Tibial nerve (tissue), 4 donors: ENCODE measurements around the gene DIO2. TPM values are rescaled to one million over a fixed set of nuclear protein-coding genes. Genes with fewer than 3 reads are reported as not detected.

Experiments
- DNase-seq, 2 donors: peaks; one replicate each; pipeline ENCODE4 v3.0.0-alpha.2; 2019; ENCODE audit warnings: low spot score in 2 of 2
- H3K27ac ChIP-seq, 4 donors: fragments of 200-600 bp; sonication (generic) in 3 of 4; one replicate each; pipeline ENCODE4 v1.5.1; 2017 to 2019; ENCODE audit warnings: mild to moderate bottlenecking in 1 of 4
- H3K27me3 ChIP-seq, 2 donors: fragments of 200-600 bp; sonication (generic) in 1 of 2; one replicate each; pipeline versions ENCODE4 v1.5.1 to v1.6.0; 2017 to 2019
- H3K36me3 ChIP-seq, 3 donors: fragments of 200-600 bp; sonication (generic); one replicate each; pipeline ENCODE4 v1.5.1; 2018 to 2019
- H3K4me1 ChIP-seq, 4 donors: fragments of 200-600 bp; sonication (generic) in 3 of 4; one replicate each; pipeline ENCODE4 v1.5.1; 2017 to 2019
- H3K4me3 ChIP-seq, 4 donors: fragments of 200-600 bp; sonication (generic) in 3 of 4; one replicate each; pipeline ENCODE4 v1.5.1; 2017 to 2019; ENCODE audit warnings: mild to moderate bottlenecking in 1 of 4, moderate library complexity in 1 of 4
- H3K9me3 ChIP-seq, 4 donors: fragments of 200-600 bp; sonication (generic) in 3 of 4; one replicate each; pipeline ENCODE4 v1.5.1; 2017 to 2019
- EP300 ChIP-seq, 2 donors: sonication (generic); formaldehyde crosslinking; IDR thresholded peaks; one replicate each; pipeline ENCODE4 v1.6.1; 2017; ENCODE audit warnings: antibody characterized with exemption in 2 of 2, mild to moderate bottlenecking in 1 of 2
- POLR2A ChIP-seq, 2 donors: fragments of 450-650 bp; IDR thresholded peaks; one replicate each; pipeline ENCODE4 v1.6.1; 2017; ENCODE audit warnings: antibody characterized with exemption in 2 of 2, mild to moderate bottlenecking in 2 of 2, moderate library complexity in 2 of 2
- WGBS, 2 donors: methylation state at CpG; one replicate each; pipeline ENCODE4 v1.1.5; 2018; 5-methylcytosine and 5-hydroxymethylcytosine counted together
- total RNA-seq, 4 donors: library from RNA; depleted of rRNA; stranded (reverse); fragments of >200 nt; gene quantifications; one replicate each; pipeline ENCODE4 v1.1.0, GENCODE V29; 2016
- TF ChIP-seq, protein P1 (sequence below), 5 experiments: fragments of 200-600 bp in 3 of 5; fragments of 450-650 bp in 2 of 5; sonication (generic) in 3 of 5; IDR thresholded peaks; one replicate each; pipeline ENCODE4 v1.5.1; 2016 to 2019; ENCODE audit warnings: antibody characterized with exemption in 5 of 5, mild to moderate bottlenecking in 3 of 5, moderate library complexity in 2 of 5

DIO2 gene
- total RNA-seq, 4 donors from 2014 or later = 0.84 to 5.9 (median 2.8) TPM

DNA sequence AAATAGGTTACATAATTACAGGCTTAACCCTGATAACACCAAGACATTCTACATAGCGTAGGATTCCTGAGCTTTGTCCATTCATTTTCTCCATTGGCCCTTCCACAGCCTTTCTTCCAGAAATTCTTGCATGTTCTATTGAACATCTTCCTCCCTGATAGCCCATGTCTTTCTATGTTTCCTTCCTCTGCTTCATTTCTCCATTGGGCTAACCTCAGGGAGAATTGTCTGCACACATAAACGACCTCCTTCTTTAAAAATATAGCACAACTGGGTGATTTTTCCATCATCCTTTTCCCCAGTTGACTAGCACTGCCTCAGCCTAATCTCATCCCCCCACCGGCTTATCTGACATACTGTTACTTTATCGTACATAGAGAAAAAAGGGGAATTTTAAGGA, 11.2 kb downstream of the DIO2 start:
- H3K36me3 ChIP-seq = peaks cover 0 to 5% (median 0%) of the 10 kb centered on the region in 3 donors
- no peak overlapping the region for H3K27ac ChIP-seq
- H3K4me3 ChIP-seq = no peak overlapping the region
- H3K9me3 ChIP-seq = no peaks in the 10 kb centered on the region
- H3K27me3 ChIP-seq = no peaks in the 10 kb centered on the region
- no peaks in the 10 kb centered on the region for H3K4me1 ChIP-seq
- no peak for DNase-seq
- TF ChIP-seq, protein P1, sequence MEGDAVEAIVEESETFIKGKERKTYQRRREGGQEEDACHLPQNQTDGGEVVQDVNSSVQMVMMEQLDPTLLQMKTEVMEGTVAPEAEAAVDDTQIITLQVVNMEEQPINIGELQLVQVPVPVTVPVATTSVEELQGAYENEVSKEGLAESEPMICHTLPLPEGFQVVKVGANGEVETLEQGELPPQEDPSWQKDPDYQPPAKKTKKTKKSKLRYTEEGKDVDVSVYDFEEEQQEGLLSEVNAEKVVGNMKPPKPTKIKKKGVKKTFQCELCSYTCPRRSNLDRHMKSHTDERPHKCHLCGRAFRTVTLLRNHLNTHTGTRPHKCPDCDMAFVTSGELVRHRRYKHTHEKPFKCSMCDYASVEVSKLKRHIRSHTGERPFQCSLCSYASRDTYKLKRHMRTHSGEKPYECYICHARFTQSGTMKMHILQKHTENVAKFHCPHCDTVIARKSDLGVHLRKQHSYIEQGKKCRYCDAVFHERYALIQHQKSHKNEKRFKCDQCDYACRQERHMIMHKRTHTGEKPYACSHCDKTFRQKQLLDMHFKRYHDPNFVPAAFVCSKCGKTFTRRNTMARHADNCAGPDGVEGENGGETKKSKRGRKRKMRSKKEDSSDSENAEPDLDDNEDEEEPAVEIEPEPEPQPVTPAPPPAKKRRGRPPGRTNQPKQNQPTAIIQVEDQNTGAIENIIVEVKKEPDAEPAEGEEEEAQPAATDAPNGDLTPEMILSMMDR (IDR thresholded peaks at IDR 0.05) = no peak
- TF ChIP-seq POLR2A (IDR thresholded peaks at IDR 0.05) (no peak), EP300 (IDR thresholded peaks at IDR 0.05) (no peak)
- WGBS, 2 donors = 84 to 88% methylated on average over 4 of the region's 4 CpGs

DNA sequence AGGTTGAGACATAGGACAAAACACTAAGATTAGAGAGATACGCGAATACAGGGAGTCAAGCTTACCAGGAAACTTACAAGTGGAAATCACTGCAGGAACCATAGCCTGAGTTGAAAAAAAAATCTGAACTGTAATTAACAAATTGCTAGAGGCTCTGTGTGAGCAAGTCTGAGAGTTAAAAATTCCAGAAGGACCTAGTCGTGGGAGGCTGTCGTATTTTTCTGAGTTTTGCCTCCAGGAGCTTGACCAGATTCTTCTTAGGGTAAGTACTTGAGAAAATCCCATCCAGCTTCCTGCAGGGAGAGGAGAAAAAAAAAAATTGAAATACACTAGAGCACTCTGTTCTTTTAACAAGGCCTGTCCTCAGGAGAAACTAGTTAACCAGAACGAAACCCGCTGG, 22.7 kb downstream of the DIO2 start:
- Histone ChIP-seq H3K27ac (no peak overlapping the region), H3K27me3 (no peaks in the 10 kb centered on the region), H3K9me3 (no peaks in the 10 kb centered on the region), H3K36me3 (no peaks in the 10 kb centered on the region), H3K4me1 (no peaks in the 10 kb centered on the region), H3K4me3 (no peak overlapping the region)
- 87 to 93% methylated on average over 6 of the region's 6 CpGs for WGBS, 2 donors
- TF ChIP-seq EP300 (IDR thresholded peaks at IDR 0.05) = no peak
- no peak for TF ChIP-seq POLR2A (IDR thresholded peaks at IDR 0.05)
- TF ChIP-seq, protein P1 (IDR thresholded peaks at IDR 0.05) = no peak
- no peak for DNase-seq

DNA sequence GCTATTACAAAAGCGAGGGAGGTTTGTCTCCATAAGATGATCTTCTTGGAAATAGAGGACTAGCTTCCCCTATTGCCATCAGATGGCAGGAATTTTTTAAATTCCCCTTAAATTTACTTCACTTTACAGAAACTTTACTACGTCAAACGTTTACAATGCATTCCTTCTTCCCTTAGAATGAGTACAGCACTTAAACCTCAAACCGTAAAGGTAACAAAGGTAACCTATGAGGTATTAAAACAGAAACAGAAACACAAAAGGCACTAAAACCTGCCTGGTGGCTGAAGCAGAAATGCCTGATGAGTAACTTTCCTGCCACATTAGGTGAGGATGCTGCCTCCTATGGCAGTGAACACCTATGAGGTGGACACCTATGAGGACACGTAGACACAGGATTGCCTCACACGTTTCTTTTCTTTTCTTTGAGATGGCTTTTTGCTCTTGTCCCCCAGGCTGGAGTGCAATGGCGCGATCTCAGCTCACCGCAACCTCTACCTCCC, 25.0 kb downstream of the DIO2 start:
- DNase-seq = no peak
- H3K36me3 ChIP-seq = no peaks in the 10 kb centered on the region
- no peak overlapping the region for H3K4me3 ChIP-seq
- no peaks in the 10 kb centered on the region for H3K4me1 ChIP-seq
- no peaks in the 10 kb centered on the region for H3K9me3 ChIP-seq
- WGBS, 2 donors = 96 to 97% methylated on average over 9 of the region's 9 CpGs
- TF ChIP-seq EP300 (IDR thresholded peaks at IDR 0.05) = no peak
- no peak for TF ChIP-seq POLR2A (IDR thresholded peaks at IDR 0.05)
- no peak overlapping the region for H3K27ac ChIP-seq
- H3K27me3 ChIP-seq = no peaks in the 10 kb centered on the region

DNA sequence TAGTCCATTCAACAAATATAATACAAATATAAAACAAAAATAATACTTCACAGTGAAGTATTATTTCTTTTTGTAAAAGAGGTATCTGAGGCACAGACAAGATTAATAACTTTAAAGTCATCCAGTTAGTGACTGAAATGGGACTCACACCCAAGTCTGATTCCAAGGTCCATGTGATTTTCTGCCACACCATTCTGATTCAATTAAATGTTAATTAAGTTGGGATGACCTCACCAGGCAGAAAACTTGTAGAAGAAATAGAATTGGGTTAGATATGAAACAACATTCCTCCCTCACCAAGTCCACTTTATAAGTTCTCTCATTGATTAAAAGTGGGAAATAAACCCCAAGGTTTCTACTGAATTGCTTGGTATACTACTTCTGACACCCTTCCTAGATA, 34.4 kb downstream of the DIO2 start:
- TF ChIP-seq EP300 (IDR thresholded peaks at IDR 0.05) = no peak
- TF ChIP-seq, protein P1 (IDR thresholded peaks at IDR 0.05) = no peak
- no peak for TF ChIP-seq POLR2A (IDR thresholded peaks at IDR 0.05)
- Histone ChIP-seq H3K36me3 (no peaks in the 10 kb centered on the region), H3K9me3 (no peaks in the 10 kb centered on the region), H3K4me1 (no peaks in the 10 kb centered on the region), H3K27ac (no peak overlapping the region), H3K4me3 (no peak overlapping the region), H3K27me3 (no peaks in the 10 kb centered on the region)
- no peak for DNase-seq

DNA sequence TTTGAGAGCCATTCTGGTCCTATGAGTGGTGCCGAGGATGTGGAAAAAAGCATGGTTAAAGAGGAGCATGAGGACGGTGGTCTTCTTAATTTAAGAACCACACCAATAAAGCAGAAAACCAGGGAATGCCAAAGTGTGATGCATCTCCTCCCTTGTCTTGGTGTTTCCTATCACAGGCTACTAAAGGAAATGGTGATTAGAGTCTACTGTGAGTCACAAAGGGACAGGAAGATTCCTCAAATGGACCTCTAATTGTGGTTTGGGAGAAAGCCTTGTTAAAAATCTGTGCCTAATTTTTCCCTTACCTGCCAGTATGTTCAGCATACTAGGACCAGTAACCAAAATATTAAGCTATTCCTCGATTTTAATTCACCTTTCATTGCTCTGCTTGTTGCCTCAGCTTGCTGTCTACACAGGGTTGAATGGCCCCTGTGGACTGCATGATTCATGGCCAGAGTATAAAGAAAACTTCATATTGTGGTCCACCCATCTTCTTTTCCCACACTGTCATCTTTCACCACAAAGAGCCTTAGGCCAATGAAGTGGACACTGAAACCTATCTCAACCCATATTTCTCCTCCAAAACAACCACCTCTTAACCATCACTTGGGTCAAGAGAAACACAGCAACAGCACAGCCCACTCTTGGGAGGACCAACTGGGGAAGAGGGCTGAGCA, 38.8 kb downstream of the DIO2 start:
- Histone ChIP-seq H3K27ac (no peak overlapping the region), H3K27me3 (no peaks in the 10 kb centered on the region), H3K4me3 (no peak overlapping the region), H3K4me1 (peaks cover 0 to 10% (median 0%) of the 10 kb centered on the region in 4 donors), H3K36me3 (no peaks in the 10 kb centered on the region), H3K9me3 (no peaks in the 10 kb centered on the region)
- DNase-seq = no peak
- 82 to 86% methylated on average over 3 of the region's 3 CpGs for WGBS, 2 donors
- TF ChIP-seq EP300 (IDR thresholded peaks at IDR 0.05) (no peak), POLR2A (IDR thresholded peaks at IDR 0.05) (no peak)
- TF ChIP-seq, protein P1 (IDR thresholded peaks at IDR 0.05) = no peak
